Measurements from ENCODE around the gene TMED8. TPM values are rescaled to one million over a fixed set of nuclear protein-coding genes. Genes with fewer than 3 reads are reported as not detected.

TMED8 gene
- total and polyA plus RNA-seq, 4 donors: 16.8 to 28.5 (median 20.9) TPM

- DNase-seq (ENCODE audit: low read depth in 4 of 6, low spot score in 6 of 6): no peak
- Histone ChIP-seq H3K9me3 (ENCODE audit: control insufficient read depth, insufficient read depth, low read length) (no peaks in the 10 kb centered on the region), H3K4me1 (ENCODE audit: control insufficient read depth, insufficient read depth, low read length) (peaks cover 11% of the 10 kb centered on the region), H3K27ac (ENCODE audit: low read depth, low read length) (no peak overlapping the region), H3K36me3 (ENCODE audit: control insufficient read depth, insufficient read depth, low read length) (peaks cover 33% of the 10 kb centered on the region), H3K4me3 (ENCODE audit: low read depth, low read length) (no peak overlapping the region), H3K27me3 (ENCODE audit: control insufficient read depth, insufficient read depth, low read length) (no peaks in the 10 kb centered on the region)
- no CpG with 5 or more reads among the region's 5 CpGs for WGBS (ENCODE audit: insufficient coverage)
These were observed 90.3 kb downstream of the TMED8 start for GRCh38 chr14:77286576-77286975.

Other genes starting within 250 kb of the TMED8 start
- 10 to 100 TPM in 1 of 2 donors, 1 to 10 TPM in 1; 5.6 to 11.5 TPM for gene ZDHHC22, start 235.3 kb downstream of the TMED8 start, total RNA-seq
- gene ZDHHC22, start 235.3 kb downstream of the TMED8 start, polyA plus RNA-seq (ENCODE audit: insufficient read length in 2 of 2): 10 to 100 TPM; 45.4 to 47.3 TPM
- gene TMEM63C, start 195.3 kb downstream of the TMED8 start, total RNA-seq: 10 to 100 TPM in 1 of 2 donors, 1 to 10 TPM in 1; 4.5 to 11.7 TPM
- 10 to 100 TPM; 22.8 to 24.6 TPM for gene TMEM63C, start 195.3 kb downstream of the TMED8 start, polyA plus RNA-seq (ENCODE audit: insufficient read length in 2 of 2)
- gene NGB, start 105.9 kb downstream of the TMED8 start, total RNA-seq: 1 to 10 TPM; 2.6 to 9.6 TPM
- gene NGB, start 105.9 kb downstream of the TMED8 start, polyA plus RNA-seq (ENCODE audit: insufficient read length in 2 of 2): 10 to 100 TPM; 15.6 to 16.3 TPM
- gene POMT2, start 56.2 kb downstream of the TMED8 start, total RNA-seq: 10 to 100 TPM; 19.9 to 21.4 TPM
- gene POMT2, start 56.2 kb downstream of the TMED8 start, polyA plus RNA-seq (ENCODE audit: insufficient read length in 2 of 2): 10 to 100 TPM; 41.0 to 55.7 TPM
- 10 to 100 TPM in 1 of 2 donors, 1 to 10 TPM in 1; 6.7 to 26.3 TPM for gene GSTZ1, start 56.1 kb downstream of the TMED8 start, total RNA-seq
- gene GSTZ1, start 56.1 kb downstream of the TMED8 start, polyA plus RNA-seq (ENCODE audit: insufficient read length in 2 of 2): 10 to 100 TPM; 15.1 to 15.9 TPM
- gene SAMD15, start 285 bp upstream of the TMED8 start, total RNA-seq: 10 to 100 TPM in 1 of 2 donors, 1 to 10 TPM in 1; 4.2 to 10.3 TPM
- gene SAMD15, start 285 bp upstream of the TMED8 start, polyA plus RNA-seq (ENCODE audit: insufficient read length in 2 of 2): 1 to 10 TPM; 5.6 to 6.8 TPM
- gene NOXRED1, start 46.4 kb upstream of the TMED8 start, total RNA-seq: under 1 TPM; 0.50 to 0.61 TPM
- 1 to 10 TPM; 1.9 to 2.4 TPM for gene NOXRED1, start 46.4 kb upstream of the TMED8 start, polyA plus RNA-seq (ENCODE audit: insufficient read length in 2 of 2)
- 10 to 100 TPM; 21.9 to 27.9 TPM for gene VIPAS39, start 80.5 kb upstream of the TMED8 start, total RNA-seq
- 10 to 100 TPM; 24.9 to 31.4 TPM for gene VIPAS39, start 80.5 kb upstream of the TMED8 start, polyA plus RNA-seq (ENCODE audit: insufficient read length in 2 of 2)
- gene AHSA1, start 81.0 kb upstream of the TMED8 start, total RNA-seq: 100 to 1,000 TPM; 129 to 157 TPM
- gene AHSA1, start 81.0 kb upstream of the TMED8 start, polyA plus RNA-seq (ENCODE audit: insufficient read length in 2 of 2): 100 to 1,000 TPM; 223 to 227 TPM
- 1 to 10 TPM; 1.8 to 6.1 TPM for gene ISM2, start 121.7 kb upstream of the TMED8 start, total RNA-seq
- 1 to 10 TPM; 3.4 to 4.2 TPM for gene ISM2, start 121.7 kb upstream of the TMED8 start, polyA plus RNA-seq (ENCODE audit: insufficient read length in 2 of 2)
- 10 to 100 TPM; 48.8 to 68.1 TPM for gene SPTLC2, start 239.5 kb upstream of the TMED8 start, total RNA-seq
- 10 to 100 TPM; 24.4 to 30.3 TPM for gene SPTLC2, start 239.5 kb upstream of the TMED8 start, polyA plus RNA-seq (ENCODE audit: insufficient read length in 2 of 2)

All from spinal cord (tissue), 10 donors.